Measurements from ENCODE around the gene ST3GAL3.
"Not testable (repeated sequence)": the region's sequence is repeated elsewhere in the genome, so short reads cannot be mapped to it uniquely, and the experiment has no call there.

Gene ST3GAL3

DNA sequence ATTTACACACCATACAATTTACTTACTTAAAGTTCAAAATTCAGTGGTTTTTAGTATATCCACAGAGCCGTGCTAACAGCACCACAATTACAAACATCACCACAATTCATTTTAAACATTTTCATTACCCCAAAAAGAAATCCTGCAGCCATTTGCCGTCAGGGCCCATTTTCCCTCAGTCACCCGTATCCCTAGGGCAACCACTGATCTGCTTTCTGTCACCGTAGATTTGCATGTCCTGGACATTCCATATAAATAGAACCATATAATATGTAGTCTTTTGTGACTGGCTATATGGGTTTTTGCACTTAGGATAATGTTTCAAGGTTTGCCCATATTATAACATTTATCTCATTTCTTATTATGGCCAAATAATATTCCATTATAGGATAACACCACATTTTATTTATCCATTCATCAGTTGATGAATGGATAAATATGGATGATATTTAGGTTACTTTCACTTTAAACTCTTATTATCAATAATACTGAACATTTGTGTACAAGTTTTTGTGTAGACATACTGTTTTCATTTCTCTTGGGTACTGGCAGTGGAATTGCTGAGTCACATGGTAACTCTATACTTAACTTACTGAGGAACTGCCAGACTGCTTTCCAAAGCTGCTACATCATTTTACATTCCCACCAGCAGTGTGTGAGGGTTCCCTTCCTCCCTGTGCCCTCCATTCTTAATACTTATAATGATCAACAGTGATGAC is 68.9 kb downstream of the ST3GAL3 start:
- Histone ChIP-seq H3K9me3 (ENCODE audit: control insufficient read depth, insufficient read depth, low read depth, low read length) (no peaks in the 10 kb centered on the region), H3K27ac (ENCODE audit: extremely low read depth, low read depth, low read length) (no peak overlapping the region), H3K4me3 (ENCODE audit: low read depth, low read length) (no peak overlapping the region), H3K4me1 (ENCODE audit: control insufficient read depth, insufficient read depth, low read length) (no peaks in the 10 kb centered on the region), H3K36me3 (ENCODE audit: control insufficient read depth in 2 of 2, insufficient read depth in 1 of 2, low read length in 2 of 2) (no peaks in the 10 kb centered on the region)
- TF ChIP-seq ZNF211 (tag by site-specific recombination; IDR thresholded peaks at IDR 0.05; ENCODE audit: low read depth), result no peak
- TF ChIP-seq HOXA7 (CRISPR knock-in tag; IDR thresholded peaks at IDR 0.05; ENCODE audit: borderline replicate concordance), result no peak
- CTCF ChIA-PET, result no interaction called here
- POLR2A ChIA-PET, result no interaction called here

DNA sequence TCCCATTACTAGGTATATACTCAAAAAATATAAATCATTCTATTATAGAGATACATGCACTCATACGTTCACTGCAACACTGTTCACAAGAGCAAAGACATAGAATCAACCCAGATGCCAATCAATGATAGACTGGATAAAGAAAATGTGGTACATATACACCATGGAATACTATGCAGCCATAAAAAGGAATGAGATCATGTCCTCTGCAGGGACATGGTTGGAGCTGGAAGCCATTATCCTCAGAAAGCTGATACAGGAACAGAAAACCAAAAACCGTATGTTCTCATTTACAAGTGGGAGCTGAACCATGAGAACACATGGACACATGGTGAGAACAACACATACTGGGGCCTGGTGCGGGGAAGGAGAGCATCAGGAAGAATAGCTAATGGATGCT is 70.6 kb downstream of the ST3GAL3 start:
- H3K9me3 ChIP-seq (ENCODE audit: control insufficient read depth, insufficient read depth, low read depth, low read length); H3K4me1 ChIP-seq (ENCODE audit: control insufficient read depth, insufficient read depth, low read length); H3K36me3 ChIP-seq (ENCODE audit: control insufficient read depth in 2 of 2, insufficient read depth in 1 of 2, low read length in 2 of 2); H3K27ac ChIP-seq (ENCODE audit: extremely low read depth, low read depth, low read length); H3K4me3 ChIP-seq (ENCODE audit: low read depth, low read length); POLR2A ChIA-PET: not testable (repeated sequence)
- TF ChIP-seq, protein P1, sequence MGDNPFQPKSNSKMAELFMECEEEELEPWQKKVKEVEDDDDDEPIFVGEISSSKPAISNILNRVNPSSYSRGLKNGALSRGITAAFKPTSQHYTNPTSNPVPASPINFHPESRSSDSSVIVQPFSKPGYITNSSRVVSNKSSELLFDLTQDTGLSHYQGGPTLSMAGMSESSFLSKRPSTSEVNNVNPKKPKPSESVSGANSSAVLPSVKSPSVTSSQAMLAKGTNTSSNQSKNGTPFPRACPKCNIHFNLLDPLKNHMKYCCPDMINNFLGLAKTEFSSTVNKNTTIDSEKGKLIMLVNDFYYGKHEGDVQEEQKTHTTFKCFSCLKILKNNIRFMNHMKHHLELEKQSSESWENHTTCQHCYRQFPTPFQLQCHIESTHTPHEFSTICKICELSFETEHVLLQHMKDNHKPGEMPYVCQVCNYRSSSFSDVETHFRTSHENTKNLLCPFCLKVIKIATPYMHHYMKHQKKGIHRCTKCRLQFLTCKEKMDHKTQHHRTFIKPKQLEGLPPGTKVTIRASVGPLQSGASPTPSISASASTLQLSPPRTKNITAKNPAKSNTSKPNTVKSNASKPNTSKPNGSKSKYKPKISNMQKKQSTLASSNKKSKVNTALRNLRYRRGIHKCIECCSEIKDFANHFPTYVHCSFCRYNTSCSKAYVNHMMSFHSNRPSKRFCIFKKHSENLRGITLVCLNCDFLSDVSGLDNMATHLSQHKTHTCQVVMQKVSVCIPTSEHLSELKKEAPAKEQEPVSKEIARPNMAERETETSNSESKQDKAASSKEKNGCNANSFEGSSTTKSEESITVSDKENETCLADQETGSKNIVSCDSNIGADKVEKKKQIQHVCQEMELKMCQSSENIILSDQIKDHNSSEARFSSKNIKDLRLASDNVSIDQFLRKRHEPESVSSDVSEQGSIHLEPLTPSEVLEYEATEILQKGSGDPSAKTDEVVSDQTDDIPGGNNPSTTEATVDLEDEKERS (tag by site-specific recombination; IDR thresholded peaks at IDR 0.05), result peak; percentile 73; the same call in 1 of the 2 replicates
- peak; percentile 79 for TF ChIP-seq ZNF146 (tag by site-specific recombination; IDR thresholded peaks at IDR 0.05)
- CTCF ChIA-PET, result interaction anchor here (1.1 kb wide), 1 partner anchor 155 kb away, joined by 5 read pairs; no protein-coding TSS in a partner anchor

- POLR2A ChIA-PET, result no interaction called here
These were observed 71.9 kb downstream of the ST3GAL3 start for GRCh38 chr1:43779266-43779665.

GRCh38 chr1:43779805-43780403 is 72.6 kb downstream of the ST3GAL3 start:
- ChIA-PET CTCF (interaction anchor here (0.6 kb wide), 1 partner anchor 269 kb away, joined by 4 read pairs; no protein-coding TSS in a partner anchor), POLR2A (no interaction called here)
- Histone ChIP-seq H3K27ac (ENCODE audit: extremely low read depth, low read depth, low read length) (no peak overlapping the region), H3K36me3 (ENCODE audit: control insufficient read depth in 2 of 2, insufficient read depth in 1 of 2, low read length in 2 of 2) (no peaks in the 10 kb centered on the region), H3K4me1 (ENCODE audit: control insufficient read depth, insufficient read depth, low read length) (no peaks in the 10 kb centered on the region), H3K9me3 (ENCODE audit: control insufficient read depth, insufficient read depth, low read depth, low read length) (no peaks in the 10 kb centered on the region), H3K4me3 (ENCODE audit: low read depth, low read length) (no peak overlapping the region)
- TF ChIP-seq ZNF423 (tag by site-specific recombination; IDR thresholded peaks at IDR 0.05), result no peak
- no peak for TF ChIP-seq ZNF510 (tag by site-specific recombination; IDR thresholded peaks at IDR 0.05; ENCODE audit: insufficient replicate concordance)
- TF ChIP-seq ZNF704 (tag by site-specific recombination; IDR thresholded peaks at IDR 0.05), result no peak
- TF ChIP-seq SETDB1 (IDR thresholded peaks at IDR 0.05; ENCODE audit: insufficient read length, low read length), result peak; percentile 93
- TF ChIP-seq, protein P2, sequence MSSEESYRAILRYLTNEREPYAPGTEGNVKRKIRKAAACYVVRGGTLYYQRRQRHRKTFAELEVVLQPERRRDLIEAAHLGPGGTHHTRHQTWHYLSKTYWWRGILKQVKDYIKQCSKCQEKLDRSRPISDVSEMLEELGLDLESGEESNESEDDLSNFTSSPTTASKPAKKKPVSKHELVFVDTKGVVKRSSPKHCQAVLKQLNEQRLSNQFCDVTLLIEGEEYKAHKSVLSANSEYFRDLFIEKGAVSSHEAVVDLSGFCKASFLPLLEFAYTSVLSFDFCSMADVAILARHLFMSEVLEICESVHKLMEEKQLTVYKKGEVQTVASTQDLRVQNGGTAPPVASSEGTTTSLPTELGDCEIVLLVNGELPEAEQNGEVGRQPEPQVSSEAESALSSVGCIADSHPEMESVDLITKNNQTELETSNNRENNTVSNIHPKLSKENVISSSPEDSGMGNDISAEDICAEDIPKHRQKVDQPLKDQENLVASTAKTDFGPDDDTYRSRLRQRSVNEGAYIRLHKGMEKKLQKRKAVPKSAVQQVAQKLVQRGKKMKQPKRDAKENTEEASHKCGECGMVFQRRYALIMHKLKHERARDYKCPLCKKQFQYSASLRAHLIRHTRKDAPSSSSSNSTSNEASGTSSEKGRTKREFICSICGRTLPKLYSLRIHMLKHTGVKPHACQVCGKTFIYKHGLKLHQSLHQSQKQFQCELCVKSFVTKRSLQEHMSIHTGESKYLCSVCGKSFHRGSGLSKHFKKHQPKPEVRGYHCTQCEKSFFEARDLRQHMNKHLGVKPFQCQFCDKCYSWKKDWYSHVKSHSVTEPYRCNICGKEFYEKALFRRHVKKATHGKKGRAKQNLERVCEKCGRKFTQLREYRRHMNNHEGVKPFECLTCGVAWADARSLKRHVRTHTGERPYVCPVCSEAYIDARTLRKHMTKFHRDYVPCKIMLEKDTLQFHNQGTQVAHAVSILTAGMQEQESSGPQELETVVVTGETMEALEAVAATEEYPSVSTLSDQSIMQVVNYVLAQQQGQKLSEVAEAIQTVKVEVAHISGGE (tag by site-specific recombination; conservative IDR thresholded peaks at IDR 0.05; ENCODE audit: low read depth), result no peak

More at GRCh38 chr1:43779266-43779665, 71.9 kb downstream of the ST3GAL3 start:
- CTCF ChIA-PET, result interaction anchor here (0.9 to 1.1 kb wide), 2 partner anchors 154 to 269 kb away, joined by 4 to 5 read pairs; no protein-coding TSS in a partner anchor
- Histone ChIP-seq H3K27ac (ENCODE audit: extremely low read depth, low read depth, low read length) (no peak overlapping the region), H3K9me3 (ENCODE audit: control insufficient read depth, insufficient read depth, low read depth, low read length) (no peaks in the 10 kb centered on the region), H3K4me3 (ENCODE audit: low read depth, low read length) (no peak overlapping the region), H3K36me3 (ENCODE audit: control insufficient read depth in 2 of 2, insufficient read depth in 1 of 2, low read length in 2 of 2) (no peaks in the 10 kb centered on the region), H3K4me1 (ENCODE audit: control insufficient read depth, insufficient read depth, low read length) (no peaks in the 10 kb centered on the region)
- TF ChIP-seq BCL11A (tag by site-specific recombination; IDR thresholded peaks at IDR 0.05; ENCODE audit: low read depth), result no peak
- TF ChIP-seq ZBTB1 (tag by site-specific recombination; IDR thresholded peaks at IDR 0.05), result no peak
- TF ChIP-seq ZNF596 (tag by site-specific recombination; IDR thresholded peaks at IDR 0.05), result no peak
- TF ChIP-seq, protein P3, sequence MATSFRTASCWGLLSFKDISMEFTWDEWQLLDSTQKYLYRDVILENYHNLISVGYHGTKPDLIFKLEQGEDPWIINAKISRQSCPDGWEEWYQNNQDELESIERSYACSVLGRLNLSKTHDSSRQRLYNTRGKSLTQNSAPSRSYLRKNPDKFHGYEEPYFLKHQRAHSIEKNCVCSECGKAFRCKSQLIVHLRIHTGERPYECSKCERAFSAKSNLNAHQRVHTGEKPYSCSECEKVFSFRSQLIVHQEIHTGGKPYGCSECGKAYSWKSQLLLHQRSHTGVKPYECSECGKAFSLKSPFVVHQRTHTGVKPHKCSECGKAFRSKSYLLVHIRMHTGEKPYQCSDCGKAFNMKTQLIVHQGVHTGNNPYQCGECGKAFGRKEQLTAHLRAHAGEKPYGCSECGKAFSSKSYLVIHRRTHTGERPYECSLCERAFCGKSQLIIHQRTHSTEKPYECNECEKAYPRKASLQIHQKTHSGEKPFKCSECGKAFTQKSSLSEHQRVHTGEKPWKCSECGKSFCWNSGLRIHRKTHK (tag by site-specific recombination; IDR thresholded peaks at IDR 0.05), result no peak
